K562 treated with DMSO at 1 percent for 24 hours (cell line): Measurements from ENCODE around the gene SLC30A4. TPM values are rescaled to one million over a fixed set of nuclear protein-coding genes. Genes with fewer than 3 reads are reported as not detected.

Source experiments
- total RNA-seq: library from RNA; unstranded; fragments of 300-600 nt; gene quantifications from 2 replicates; pipeline ENCODE4 v1.2.3, GENCODE V29; 2022; ENCODE audit warnings: low read depth; ENCODE audit not compliant: insufficient read depth

The SLC30A4 gene
- 1.5 and 2.4 TPM in 2 replicates for total RNA-seq

DNA sequence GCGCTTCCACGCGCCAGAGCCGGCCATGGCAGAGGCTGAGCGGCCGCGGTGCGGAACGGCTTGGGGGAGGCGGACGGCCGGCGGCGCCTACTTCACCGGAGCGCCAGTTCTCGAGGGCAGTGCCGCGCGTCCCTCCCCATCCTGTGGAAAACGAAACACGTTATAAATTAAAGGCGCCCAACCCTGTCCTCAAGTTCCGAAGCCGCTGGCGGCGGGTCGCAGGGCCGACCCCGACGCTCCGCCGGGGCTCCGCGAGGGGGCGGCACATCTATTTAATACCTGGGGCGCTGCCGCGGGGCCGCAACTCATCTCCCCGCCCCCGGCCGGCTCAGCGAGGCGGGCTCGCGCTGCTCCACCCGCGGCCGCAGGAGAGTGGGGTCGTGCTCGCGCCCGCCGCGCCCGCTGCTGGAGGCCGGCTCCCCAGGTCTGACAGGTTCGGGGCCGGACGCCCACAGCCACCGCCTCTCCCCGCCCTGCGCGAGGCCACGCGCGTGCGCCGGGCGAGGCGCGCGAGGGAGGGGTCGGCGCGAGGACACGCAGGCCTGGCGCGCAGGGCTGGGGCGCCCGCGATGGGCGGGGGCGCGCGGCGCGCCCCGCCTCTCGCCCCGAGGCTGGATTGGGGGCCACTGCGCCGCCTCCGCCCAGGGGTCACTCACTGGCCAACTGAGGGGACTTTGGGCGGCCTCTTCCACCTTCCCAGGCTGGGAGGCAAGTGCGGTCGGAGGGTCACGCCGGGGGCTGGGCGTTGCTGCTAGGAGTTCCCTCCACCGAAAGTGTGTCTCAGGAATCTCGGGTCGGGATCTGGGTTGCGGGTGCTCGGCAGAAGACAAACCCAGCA is at the start of gene SLC30A4:
TSS of gene SLC30A4 (minus strand) at position 428 of the 838 bp plus-strand sequence. CDS start at position 27, 401 bp downstream.

Other genes starting within 250 kb of the SLC30A4 start
- 1.6 and 2.1 TPM in 2 replicates for gene GATM, start 144.2 kb downstream of the SLC30A4 start, total RNA-seq
- gene BLOC1S6, start 64.6 kb upstream of the SLC30A4 start, total RNA-seq: 29.3 and 33.0 TPM in 2 replicates
- gene SQOR, start 112.3 kb upstream of the SLC30A4 start, total RNA-seq: 4.2 and 5.8 TPM in 2 replicates